Endothelial cell of umbilical vein (primary cell): ENCODE measurements around the gene CYBA. TPM values are rescaled to one million over a fixed set of nuclear protein-coding genes. Genes with fewer than 3 reads are reported as not detected.

Source experiments
- BruUV-seq: library from RNA; stranded (reverse); fragments of 400-500 nt; replicated peaks from 2 replicates; lab custom pipeline; 2021; lab: Mats Ljungman, UMichigan
- CTCF ChIA-PET: fragments of 300-600, 350-600 bp; sonication (Branson Sonifier 250); formaldehyde crosslinking; loops from one replicate; lab custom pipeline; 2021; ENCODE audit warnings: antibody characterized with exemption, inconsistent platforms; lab: Charles Lee
- POLR2A ChIA-PET: fragments of 300-600, 350-600 bp; sonication (Branson Sonifier 250); formaldehyde crosslinking; loops from one replicate; lab custom pipeline; 2021; ENCODE audit warnings: antibody characterized with exemption, inconsistent platforms; lab: Charles Lee
- DNase-seq: peaks from one replicate; pipeline ENCODE4 v3.0.0-alpha.2; 2011; ENCODE audit warnings: low read depth, low spot score
- FAIRE-seq: peaks from 2 replicates; lab custom pipeline; 2011; peaks lifted over from hg19 to GRCh38; lab: Jason Lieb, UNC
- H2AFZ ChIP-seq: 2 replicates; pipeline ENCODE4 v1.6.0; 2012; ENCODE audit warnings: low read depth, low read length, control low read depth, inconsistent platforms
- H3K27ac ChIP-seq: 2 replicates; pipeline ENCODE4 v1.5.1; 2011; ENCODE audit warnings: low read depth, mild to moderate bottlenecking, control low read depth, low read length, moderate library complexity; ENCODE audit not compliant: insufficient read depth
- H3K27me3 ChIP-seq, 2 experiments: 2 replicates each; pipeline versions ENCODE4 v1.6.0 to v1.6.1; 2011; ENCODE audit warnings: low read length in 2 of 2, mixed read lengths in 1 of 2; ENCODE audit not compliant: control insufficient read depth in 2 of 2, insufficient read depth in 2 of 2
- H3K36me3 ChIP-seq, 2 experiments: 2 replicates in 1 of 2; 3 replicates in 1 of 2; pipeline ENCODE4 v1.5.1; 2011; ENCODE audit warnings: low read length in 2 of 2, mild to moderate bottlenecking in 1 of 2, moderate library complexity in 1 of 2; ENCODE audit not compliant: control insufficient read depth in 2 of 2, insufficient read depth in 2 of 2; ENCODE audit errors: extremely low read depth in 1 of 2
- H3K4me1 ChIP-seq: 3 replicates; pipeline ENCODE4 v1.5.1; 2011; ENCODE audit warnings: mild to moderate bottlenecking, low read length; ENCODE audit not compliant: control insufficient read depth, insufficient read depth; ENCODE audit errors: extremely low read depth
- H3K4me2 ChIP-seq: 2 replicates; pipeline ENCODE4 v1.6.1; 2011; ENCODE audit warnings: low read length, control low read depth, mixed read lengths; ENCODE audit not compliant: insufficient read depth
- H3K4me3 ChIP-seq, 3 experiments: fragments of 200-600 bp in 1 of 3; sonication (generic), shearing (Covaris generic) in 1 of 3; replicated peaks in 1 of 3; 2 replicates each; pipeline ENCODE4 v1.5.1; 2011 to 2016; ENCODE audit warnings: control low read depth in 3 of 3, low read length in 3 of 3, mild to moderate bottlenecking in 2 of 3, inconsistent platforms in 1 of 3, low read depth in 1 of 3, moderate library complexity in 1 of 3; ENCODE audit not compliant: insufficient read depth in 1 of 3
- H3K79me2 ChIP-seq: 2 replicates; pipeline ENCODE4 v1.6.0; 2012; ENCODE audit warnings: low read length, inconsistent platforms; ENCODE audit not compliant: control insufficient read depth, insufficient read depth
- H3K9ac ChIP-seq: replicated peaks from 2 replicates; pipeline ENCODE3; 2011; ENCODE audit warnings: low read length, control low read depth; ENCODE audit not compliant: insufficient read depth; ENCODE audit errors: extremely low read depth
- H3K9me1 ChIP-seq: replicated peaks from 3 replicates; pipeline ENCODE4 v1.6.0; 2011; ENCODE audit warnings: mild to moderate bottlenecking, low read length; ENCODE audit not compliant: control insufficient read depth, insufficient read depth; ENCODE audit errors: extremely low read depth
- H3K9me3 ChIP-seq: replicated peaks from 2 replicates; pipeline ENCODE4 v1.5.1; 2012; ENCODE audit warnings: low read length, inconsistent platforms; ENCODE audit not compliant: control insufficient read depth, insufficient read depth
- H4K20me1 ChIP-seq: replicated peaks from 2 replicates; pipeline ENCODE3; 2011; ENCODE audit warnings: mild to moderate bottlenecking, low read length; ENCODE audit not compliant: control insufficient read depth, insufficient read depth; ENCODE audit errors: extremely low read depth
- EZH2 ChIP-seq: IDR thresholded peaks from 2 replicates; pipeline ENCODE4 v1.6.1; 2012; ENCODE audit warnings: borderline replicate concordance, low read depth, mild to moderate bottlenecking, moderate library complexity, low read length, inconsistent platforms; ENCODE audit not compliant: severe bottlenecking
- FOS ChIP-seq: IDR thresholded peaks from 2 replicates; pipeline ENCODE4 v1.6.1; 2011; ENCODE audit warnings: mild to moderate bottlenecking, low read length, moderate library complexity, borderline replicate concordance; ENCODE audit not compliant: insufficient read depth
- GATA2 ChIP-seq: IDR thresholded peaks from 2 replicates; pipeline ENCODE4 v1.7.0; 2011; ENCODE audit warnings: low read depth, mild to moderate bottlenecking, moderate library complexity, mixed read lengths, low read length; ENCODE audit not compliant: insufficient read length, insufficient read depth
- JUN ChIP-seq: IDR thresholded peaks from 2 replicates; pipeline ENCODE4 v1.6.1; 2011; ENCODE audit warnings: borderline replicate concordance, low read depth; ENCODE audit not compliant: insufficient read length, insufficient read depth
- MYC ChIP-seq: IDR thresholded peaks from one replicate; pipeline ENCODE4 v1.6.1; 2011; ENCODE audit warnings: mild to moderate bottlenecking, low read depth, low read length
- POLR2A ChIP-seq: IDR thresholded peaks from 2 replicates; pipeline ENCODE4 v1.6.1; 2012; ENCODE audit warnings: low read depth, mild to moderate bottlenecking, control low read depth, low read length
- POLR2AphosphoS5 ChIP-seq: IDR thresholded peaks from 2 replicates; pipeline ENCODE4 v1.6.1; 2012; ENCODE audit warnings: low read depth, mild to moderate bottlenecking, control low read depth, low read length, moderate library complexity; ENCODE audit not compliant: insufficient read depth
- dilution Hi-C: fragments of 300-500 bp; cut with MboI; formaldehyde crosslinking; loops from one replicate; pipeline ENCODE4 v1.15.0; 2019; ENCODE audit warnings: low sequenced_read_pairs; ENCODE audit not compliant: extremely low pct_ligation_motif_present
- intact Hi-C: fragments of 100-400 bp; cut with micrococcal nuclease; formaldehyde crosslinking; loops from one replicate; pipeline ENCODE4 v1.10.0; 2022
- polyA plus RNA-seq, 4 experiments: library from polyadenylated mRNA; depleted of rRNA in 3 of 4; stranded (reverse) in 3 of 4; unstranded in 1 of 4; fragments of >200 nt; gene quantifications; 2 replicates each; pipeline versions ENCODE4 v1.2.1 to v1.2.3, GENCODE V29; 2011 to 2012; ENCODE audit warnings: missing spikeins in 1 of 4
- total RNA-seq: library from RNA; stranded (reverse); gene quantifications from 2 replicates; pipeline ENCODE4 v1.2.3, GENCODE V29; 2021
- TF ChIP-seq, protein P1 (sequence below): IDR thresholded peaks from 2 replicates; pipeline ENCODE4 v1.6.1; 2011; ENCODE audit not compliant: insufficient read depth, insufficient read length
- TF ChIP-seq, protein P2 (sequence below), 2 donors: IDR thresholded peaks; 1 replicate in 1 of 2; 2 replicates in 1 of 2; pipeline ENCODE4 v1.5.1; 2011; ENCODE audit warnings: low read length in 2 of 2, mild to moderate bottlenecking in 2 of 2, moderate library complexity in 2 of 2, control low read depth in 1 of 2, inconsistent platforms in 1 of 2, low read depth in 1 of 2; ENCODE audit not compliant: insufficient read depth in 1 of 2; ENCODE audit errors: extremely low read depth in 1 of 2

Gene CYBA
- total and polyA plus RNA-seq, 2 donors (not counting 3 experiments of a cell fraction or from before 2014, with no cell fraction given) = 37.0 to 77.3 TPM

DNA sequence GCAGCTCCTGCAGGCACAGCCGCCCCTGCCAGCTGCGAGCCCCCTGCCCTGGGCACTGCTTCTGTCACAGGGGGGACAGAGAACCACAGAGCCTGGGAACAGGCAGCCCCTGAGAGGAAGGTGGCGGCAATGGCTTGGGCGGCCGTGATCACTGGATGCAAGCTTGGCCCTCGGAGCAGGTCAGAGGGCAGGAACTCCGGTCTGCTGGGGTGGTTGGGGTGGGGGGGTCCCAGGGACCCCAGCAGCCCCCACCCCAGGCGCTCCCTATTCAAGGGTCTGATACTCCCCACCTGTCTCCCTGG is 1.9 kb upstream of the CYBA start:
- Histone ChIP-seq H3K9me1 (no peaks in the 10 kb centered on the region), H3K79me2 (no peaks in the 10 kb centered on the region), H3K9me3 (no peaks in the 10 kb centered on the region), H4K20me1 (no peaks in the 10 kb centered on the region), H3K4me1 (peaks cover 13% of the 10 kb centered on the region), H3K27ac (no peak overlapping the region), H3K36me3 (peaks cover 5 to 17% of the 10 kb centered on the region in 2 experiments), H3K27me3 (no peaks in the 10 kb centered on the region), H3K9ac (no peak overlapping the region), H3K4me2 (no peak overlapping the region), H2AFZ (no peak overlapping the region), H3K4me3 (no peak overlapping the region)
- TF ChIP-seq EZH2 (no peak), POLR2A (no peak), GATA2 (no peak), MYC (no peak), FOS (no peak), POLR2AphosphoS5 (no peak), JUN (no peak)
- TF ChIP-seq, protein P1, sequence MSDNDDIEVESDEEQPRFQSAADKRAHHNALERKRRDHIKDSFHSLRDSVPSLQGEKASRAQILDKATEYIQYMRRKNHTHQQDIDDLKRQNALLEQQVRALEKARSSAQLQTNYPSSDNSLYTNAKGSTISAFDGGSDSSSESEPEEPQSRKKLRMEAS = no peak
- TF ChIP-seq, protein P2, sequence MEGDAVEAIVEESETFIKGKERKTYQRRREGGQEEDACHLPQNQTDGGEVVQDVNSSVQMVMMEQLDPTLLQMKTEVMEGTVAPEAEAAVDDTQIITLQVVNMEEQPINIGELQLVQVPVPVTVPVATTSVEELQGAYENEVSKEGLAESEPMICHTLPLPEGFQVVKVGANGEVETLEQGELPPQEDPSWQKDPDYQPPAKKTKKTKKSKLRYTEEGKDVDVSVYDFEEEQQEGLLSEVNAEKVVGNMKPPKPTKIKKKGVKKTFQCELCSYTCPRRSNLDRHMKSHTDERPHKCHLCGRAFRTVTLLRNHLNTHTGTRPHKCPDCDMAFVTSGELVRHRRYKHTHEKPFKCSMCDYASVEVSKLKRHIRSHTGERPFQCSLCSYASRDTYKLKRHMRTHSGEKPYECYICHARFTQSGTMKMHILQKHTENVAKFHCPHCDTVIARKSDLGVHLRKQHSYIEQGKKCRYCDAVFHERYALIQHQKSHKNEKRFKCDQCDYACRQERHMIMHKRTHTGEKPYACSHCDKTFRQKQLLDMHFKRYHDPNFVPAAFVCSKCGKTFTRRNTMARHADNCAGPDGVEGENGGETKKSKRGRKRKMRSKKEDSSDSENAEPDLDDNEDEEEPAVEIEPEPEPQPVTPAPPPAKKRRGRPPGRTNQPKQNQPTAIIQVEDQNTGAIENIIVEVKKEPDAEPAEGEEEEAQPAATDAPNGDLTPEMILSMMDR (IDR thresholded peaks at IDR 0.05; ENCODE audit: extremely low read depth in 1 of 2, insufficient read depth in 1 of 2, low read depth in 1 of 2, low read length in 2 of 2) = no peak
- no peak for FAIRE-seq
- no TSS peak for BruUV-seq
- POLR2A ChIA-PET = no interaction called here
- CTCF ChIA-PET = no interaction called here
- dilution Hi-C loops = no loop called here
- intact Hi-C loops = no loop called here
- DNase-seq = no peak
